Loucy (cell line): ENCODE data around the gene CIB2.

Experiments
- CTCF ChIP-seq: fragments of 200-600 bp; sonication (generic); conservative IDR thresholded peaks from 2 replicates; pipeline ENCODE4 v1.5.1; 2014; ENCODE audit warnings: mild to moderate bottlenecking, antibody characterized with exemption, low read length
- EZH2phosphoT487 ChIP-seq: fragments of 200-600 bp; IDR thresholded peaks from 2 replicates; pipeline ENCODE4 v1.6.1; 2018; ENCODE audit warnings: antibody characterized with exemption, mild to moderate bottlenecking, moderate library complexity, borderline replicate concordance

GRCh38 chr15:78072080-78072892 lies 59.0 kb downstream of the CIB2 start:
- TF ChIP-seq CTCF (no peak), EZH2phosphoT487 (no peak)
